Vagina (tissue), 2 donors: ENCODE measurements around the gene NKAIN2. TPM values are rescaled to one million over a fixed set of nuclear protein-coding genes. Genes with fewer than 3 reads are reported as not detected.
"Not testable (repeated sequence)": the region's sequence is repeated elsewhere in the genome, so short reads cannot be mapped to it uniquely, and the experiment has no call there.

Experiments used
- DNase-seq, 2 donors: peaks; one replicate each; pipeline ENCODE4 v3.0.0-alpha.2; 2017; ENCODE audit errors: extremely low spot score in 2 of 2
- H3K27ac ChIP-seq: fragments of 200-600 bp; sonication (generic); one replicate; pipeline ENCODE4 v1.5.1; 2019
- H3K27me3 ChIP-seq: fragments of 200-600 bp; sonication (generic); one replicate; pipeline ENCODE4 v1.5.1; 2019
- H3K36me3 ChIP-seq, 2 donors: fragments of 200-600 bp; sonication (generic); one replicate each; pipeline ENCODE4 v1.5.1; 2017 to 2019
- H3K4me1 ChIP-seq: fragments of 200-600 bp; sonication (generic); one replicate; pipeline ENCODE4 v1.5.1; 2019
- H3K4me3 ChIP-seq, 2 donors: fragments of 200-600 bp; sonication (generic); 1 replicate in 1 of 2; 2 replicates in 1 of 2; pipeline ENCODE4 v1.5.1; 2016 to 2019
- H3K9me3 ChIP-seq: fragments of 200-600 bp; sonication (generic); one replicate; pipeline ENCODE4 v1.5.1; 2019
- POLR2A ChIP-seq, 2 donors: fragments of 450-650 bp; IDR thresholded peaks; one replicate each; pipeline ENCODE4 v1.6.1; 2017; ENCODE audit warnings: antibody characterized with exemption in 2 of 2, mild to moderate bottlenecking in 2 of 2, moderate library complexity in 2 of 2
- POLR2AphosphoS5 ChIP-seq, 2 donors: sonication (generic); formaldehyde crosslinking; IDR thresholded peaks; one replicate each; pipeline ENCODE4 v1.9.0; 2017; ENCODE audit warnings: antibody characterized with exemption in 2 of 2, mild to moderate bottlenecking in 2 of 2, low read depth in 1 of 2; ENCODE audit not compliant: insufficient read depth in 1 of 2
- intact Hi-C: fragments of 100-400 bp; cut with DNase I; formaldehyde crosslinking; loops from one replicate; pipeline ENCODE4 v1.15.1; 2023
- total RNA-seq: library from RNA; depleted of rRNA; stranded (reverse); fragments of >200 nt; gene quantifications from one replicate; pipeline ENCODE4 v1.2.3, GENCODE V29; 2016
- TF ChIP-seq, protein P1 (sequence below), 3 experiments: fragments of 450-650 bp in 2 of 3; fragments of 200-600 bp in 1 of 3; sonication (generic) in 1 of 3; IDR thresholded peaks; one replicate each; pipeline ENCODE4 v1.5.1; 2017 to 2019; ENCODE audit warnings: antibody characterized with exemption in 3 of 3, mild to moderate bottlenecking in 2 of 3, moderate library complexity in 2 of 3

Gene NKAIN2
- total RNA-seq, 1 donor from 2014 or later, result not detected

DNA sequence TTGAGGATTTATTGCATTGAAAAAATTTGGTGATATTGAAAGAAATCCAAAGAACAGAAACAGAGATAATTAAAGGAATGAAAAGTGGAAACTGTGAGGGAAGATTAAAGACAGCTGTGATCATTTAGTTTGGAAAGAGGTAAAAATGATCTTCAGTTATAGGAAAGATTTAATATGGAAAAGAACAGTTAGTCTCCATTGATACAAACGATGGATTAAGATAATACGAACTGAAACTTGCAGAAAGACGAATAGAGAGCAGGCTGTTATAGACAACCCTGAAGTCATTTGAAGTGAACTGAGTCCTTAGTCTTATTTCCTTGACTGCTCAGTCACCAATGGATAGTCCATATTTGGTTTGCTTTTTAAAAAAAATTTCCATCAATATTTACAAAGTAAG lies 360.0 kb downstream of the NKAIN2 start:
- Histone ChIP-seq H3K36me3 (no peaks in the 10 kb centered on the region), H3K9me3 (no peaks in the 10 kb centered on the region), H3K4me3 (no peak overlapping the region), H3K4me1 (no peaks in the 10 kb centered on the region), H3K27me3 (no peaks in the 10 kb centered on the region), H3K27ac (no peak overlapping the region)
- intact Hi-C loops, result no loop called here
- TF ChIP-seq POLR2AphosphoS5 (IDR thresholded peaks at IDR 0.05; ENCODE audit: insufficient read depth in 1 of 2, low read depth in 1 of 2) (no peak), POLR2A (IDR thresholded peaks at IDR 0.05) (no peak)
- TF ChIP-seq, protein P1, sequence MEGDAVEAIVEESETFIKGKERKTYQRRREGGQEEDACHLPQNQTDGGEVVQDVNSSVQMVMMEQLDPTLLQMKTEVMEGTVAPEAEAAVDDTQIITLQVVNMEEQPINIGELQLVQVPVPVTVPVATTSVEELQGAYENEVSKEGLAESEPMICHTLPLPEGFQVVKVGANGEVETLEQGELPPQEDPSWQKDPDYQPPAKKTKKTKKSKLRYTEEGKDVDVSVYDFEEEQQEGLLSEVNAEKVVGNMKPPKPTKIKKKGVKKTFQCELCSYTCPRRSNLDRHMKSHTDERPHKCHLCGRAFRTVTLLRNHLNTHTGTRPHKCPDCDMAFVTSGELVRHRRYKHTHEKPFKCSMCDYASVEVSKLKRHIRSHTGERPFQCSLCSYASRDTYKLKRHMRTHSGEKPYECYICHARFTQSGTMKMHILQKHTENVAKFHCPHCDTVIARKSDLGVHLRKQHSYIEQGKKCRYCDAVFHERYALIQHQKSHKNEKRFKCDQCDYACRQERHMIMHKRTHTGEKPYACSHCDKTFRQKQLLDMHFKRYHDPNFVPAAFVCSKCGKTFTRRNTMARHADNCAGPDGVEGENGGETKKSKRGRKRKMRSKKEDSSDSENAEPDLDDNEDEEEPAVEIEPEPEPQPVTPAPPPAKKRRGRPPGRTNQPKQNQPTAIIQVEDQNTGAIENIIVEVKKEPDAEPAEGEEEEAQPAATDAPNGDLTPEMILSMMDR (IDR thresholded peaks at IDR 0.05), result no peak
- DNase-seq, result no peak

- no peak overlapping the region for H3K4me3 ChIP-seq
- H3K27me3 ChIP-seq, result no peaks in the 10 kb centered on the region
- no peak overlapping the region for H3K27ac ChIP-seq
- no peaks in the 10 kb centered on the region for H3K9me3 ChIP-seq
- intact Hi-C loops, result no loop called here
- no peaks in the 10 kb centered on the region for H3K4me1 ChIP-seq
- H3K36me3 ChIP-seq, result no peaks in the 10 kb centered on the region
- no peak for DNase-seq
- TF ChIP-seq POLR2AphosphoS5 (IDR thresholded peaks at IDR 0.05; ENCODE audit: insufficient read depth in 1 of 2, low read depth in 1 of 2), result no peak
- TF ChIP-seq, protein P1 (IDR thresholded peaks at IDR 0.05), result no peak
- TF ChIP-seq POLR2A (IDR thresholded peaks at IDR 0.05), result no peak
These were observed 360.7 kb downstream of the NKAIN2 start for GRCh38 chr6:124164343-124164742.

- H3K9me3 ChIP-seq, H3K36me3 ChIP-seq, H3K4me1 ChIP-seq, H3K27me3 ChIP-seq, H3K4me3 ChIP-seq, intact Hi-C loops, H3K27ac ChIP-seq, DNase-seq: not testable (repeated sequence)
These were observed 363.6 kb downstream of the NKAIN2 start for GRCh38 chr6:124167249-124167648.

- no peak overlapping the region for H3K27ac ChIP-seq
- DNase-seq, result no peak
- H3K36me3 ChIP-seq, result no peaks in the 10 kb centered on the region
- no peak overlapping the region for H3K4me3 ChIP-seq
- H3K4me1 ChIP-seq, result no peaks in the 10 kb centered on the region
- H3K9me3 ChIP-seq, result no peaks in the 10 kb centered on the region
- no peaks in the 10 kb centered on the region for H3K27me3 ChIP-seq
- intact Hi-C loops, result no loop called here
- TF ChIP-seq, protein P1 (IDR thresholded peaks at IDR 0.05), result no peak
- TF ChIP-seq POLR2AphosphoS5 (IDR thresholded peaks at IDR 0.05; ENCODE audit: insufficient read depth in 1 of 2, low read depth in 1 of 2) (no peak), POLR2A (IDR thresholded peaks at IDR 0.05) (no peak)
These were observed 386.6 kb downstream of the NKAIN2 start for GRCh38 chr6:124190256-124190655.

DNA sequence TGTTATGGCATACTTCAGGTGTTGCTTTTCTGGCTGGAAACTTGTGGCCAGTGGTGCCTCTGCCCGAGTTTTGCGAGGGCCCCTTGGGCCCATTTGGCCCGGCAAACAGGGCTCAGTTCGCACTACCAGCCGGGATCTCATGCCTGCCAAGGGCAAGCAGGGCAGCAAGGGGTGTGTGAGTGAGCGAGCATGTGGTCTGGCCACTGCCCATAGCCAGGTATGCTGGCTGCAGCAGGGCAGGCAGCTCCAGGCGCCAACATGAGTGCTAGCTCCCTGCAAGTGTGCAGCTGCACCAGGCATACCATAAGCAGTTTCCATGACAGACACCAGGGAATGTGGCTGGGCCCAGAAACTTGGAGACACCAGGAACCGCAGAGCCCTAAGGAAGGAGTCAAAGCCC lies 389.5 kb downstream of the NKAIN2 start:
- TF ChIP-seq, protein P1 (IDR thresholded peaks at IDR 0.05), result no peak
- TF ChIP-seq POLR2A (IDR thresholded peaks at IDR 0.05) (no peak), POLR2AphosphoS5 (IDR thresholded peaks at IDR 0.05; ENCODE audit: insufficient read depth in 1 of 2, low read depth in 1 of 2) (no peak)
- DNase-seq, result no peak
- Histone ChIP-seq H3K27ac (no peak overlapping the region), H3K27me3 (no peaks in the 10 kb centered on the region), H3K9me3 (no peaks in the 10 kb centered on the region), H3K4me1 (no peaks in the 10 kb centered on the region), H3K36me3 (no peaks in the 10 kb centered on the region), H3K4me3 (no peak overlapping the region)
- intact Hi-C loops, result no loop called here

DNA sequence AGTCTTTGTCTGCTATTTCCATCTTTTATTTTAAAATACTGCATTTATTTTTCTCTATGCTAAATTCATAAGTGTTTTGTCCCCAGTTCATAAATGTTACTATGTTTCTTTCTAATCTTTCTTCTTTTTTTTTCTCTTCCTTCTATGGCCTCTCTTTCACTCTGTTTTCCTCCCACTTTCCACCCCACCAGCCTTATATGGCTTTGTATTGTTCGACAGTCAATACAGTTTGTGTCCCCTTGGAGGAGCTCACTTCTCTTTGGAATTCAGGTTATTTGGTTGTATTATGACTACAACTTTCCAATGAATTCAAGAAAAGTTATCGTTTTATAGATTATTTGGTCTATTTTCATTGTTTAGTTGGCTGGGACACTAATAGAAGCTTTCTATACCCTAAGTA lies 393.5 kb downstream of the NKAIN2 start:
- Histone ChIP-seq H3K27ac (no peak overlapping the region), H3K4me3 (no peak overlapping the region), H3K36me3 (no peaks in the 10 kb centered on the region), H3K4me1 (no peaks in the 10 kb centered on the region), H3K9me3 (no peaks in the 10 kb centered on the region), H3K27me3 (no peaks in the 10 kb centered on the region)
- TF ChIP-seq POLR2A (IDR thresholded peaks at IDR 0.05), result no peak
- TF ChIP-seq POLR2AphosphoS5 (IDR thresholded peaks at IDR 0.05; ENCODE audit: insufficient read depth in 1 of 2, low read depth in 1 of 2), result no peak
- TF ChIP-seq, protein P1 (IDR thresholded peaks at IDR 0.05), result no peak
- intact Hi-C loops, result no loop called here
- no peak for DNase-seq
